H1 (cell line): ENCODE measurements around the gene SCARB1. TPM values are rescaled to one million over a fixed set of nuclear protein-coding genes. Genes with fewer than 3 reads are reported as not detected.

Experiments used
- CTCF ChIA-PET: fragments of 300-600 bp; sonication (Branson Sonifier 250); formaldehyde crosslinking; loops from one replicate; lab custom pipeline; 2021; ENCODE audit not compliant: partially characterized antibody; lab: Charles Lee
- POLR2A ChIA-PET: fragments of 300-600 bp; sonication (Branson Sonifier 250); formaldehyde crosslinking; loops from one replicate; lab custom pipeline; 2021; ENCODE audit warnings: inconsistent platforms; ENCODE audit not compliant: partially characterized antibody; lab: Charles Lee
- DNase-seq, 2 experiments: peaks; one replicate each; pipeline versions ENCODE4 v3.0.0 to v3.0.0-alpha.2; 2010 to 2022; ENCODE audit warnings: low spot score in 2 of 2, low read depth in 1 of 2, mixed read lengths in 1 of 2
- FAIRE-seq: peaks from 2 replicates; lab custom pipeline; 2011; peaks lifted over from hg19 to GRCh38; lab: Jason Lieb, UNC
- H2AFZ ChIP-seq: 2 replicates; pipeline ENCODE4 v1.8.1; 2012; ENCODE audit warnings: low read length, inconsistent platforms
- H2AK5ac ChIP-seq: 2 replicates; pipeline ENCODE4 v1.6.1; 2013; ENCODE audit warnings: low read depth, low read length
- H2BK120ac ChIP-seq: replicated peaks from 2 replicates; pipeline ENCODE3; 2013; ENCODE audit warnings: low read depth, low read length, inconsistent platforms
- H2BK12ac ChIP-seq: 2 replicates; pipeline ENCODE4 v1.6.1; 2013; ENCODE audit warnings: low read depth, low read length
- H2BK15ac ChIP-seq: 2 replicates; pipeline ENCODE4 v1.6.1; 2013; ENCODE audit warnings: low read length
- H2BK20ac ChIP-seq: 2 replicates; pipeline ENCODE4 v1.6.1; 2013; ENCODE audit warnings: low read length
- H2BK5ac ChIP-seq: 2 replicates; pipeline ENCODE4 v1.6.1; 2013; ENCODE audit warnings: low read depth, low read length
- H3K14ac ChIP-seq: 2 replicates; pipeline ENCODE4 v1.6.1; 2013; ENCODE audit warnings: inconsistent platforms; ENCODE audit not compliant: insufficient read length
- H3K18ac ChIP-seq: 2 replicates; pipeline ENCODE4 v1.6.1; 2013; ENCODE audit warnings: low read length; ENCODE audit errors: extremely low read depth
- H3K23ac ChIP-seq: 2 replicates; pipeline ENCODE4 v1.6.1; 2013; ENCODE audit warnings: inconsistent platforms; ENCODE audit not compliant: insufficient read length
- H3K23me2 ChIP-seq: 2 replicates; pipeline ENCODE4 v1.6.1; 2013; ENCODE audit warnings: low read depth, low read length
- H3K27ac ChIP-seq: 2 replicates; pipeline ENCODE4 v1.6.1; 2011; ENCODE audit warnings: low read depth, low read length, inconsistent platforms
- H3K27me3 ChIP-seq, 4 experiments: replicated peaks in 1 of 4; 1 replicate in 1 of 4; 2 replicates in 3 of 4; pipeline versions ENCODE4 v1.6.1 to v1.8.1; 2011 to 2013; ENCODE audit warnings: low read length in 3 of 4, mild to moderate bottlenecking in 3 of 4, inconsistent platforms in 2 of 4, mixed read lengths in 2 of 4, moderate library complexity in 1 of 4; ENCODE audit not compliant: control insufficient read depth in 3 of 4, insufficient read depth in 3 of 4; ENCODE audit errors: extremely low read depth in 1 of 4
- H3K36me3 ChIP-seq, 4 experiments: 2 replicates each; pipeline versions ENCODE4 v1.6.1 to v1.8.1; 2011 to 2013; ENCODE audit warnings: mild to moderate bottlenecking in 4 of 4, low read length in 3 of 4, moderate library complexity in 2 of 4, control low read depth in 1 of 4, inconsistent platforms in 1 of 4; ENCODE audit not compliant: insufficient read depth in 4 of 4, control insufficient read depth in 2 of 4
- H3K4ac ChIP-seq: replicated peaks from 2 replicates; pipeline ENCODE3; 2013; ENCODE audit warnings: low read length, low read depth, mixed read lengths, inconsistent platforms; ENCODE audit not compliant: insufficient read length
- H3K4me1 ChIP-seq, 4 experiments: replicated peaks in 1 of 4; 1 replicate in 1 of 4; 2 replicates in 3 of 4; pipeline versions ENCODE4 v1.6.1 to v1.8.1; 2011 to 2013; ENCODE audit warnings: low read length in 3 of 4, inconsistent platforms in 2 of 4, mixed read lengths in 1 of 4; ENCODE audit not compliant: insufficient read depth in 4 of 4, control insufficient read depth in 3 of 4
- H3K4me2 ChIP-seq, 2 experiments: 2 replicates each; pipeline versions ENCODE4 v1.6.1 to v1.8.1; 2011 to 2013; ENCODE audit warnings: low read depth in 2 of 2, low read length in 2 of 2, control low read depth in 1 of 2, inconsistent platforms in 1 of 2, mild to moderate bottlenecking in 1 of 2; ENCODE audit not compliant: insufficient read depth in 1 of 2
- H3K4me3 ChIP-seq, 4 experiments: fragments of 200-600, 300-600 bp in 1 of 4; sonication (generic), shearing (Covaris generic), sonication (Bioruptor Twin) in 1 of 4; 2 replicates each; pipeline versions ENCODE4 v1.5.1 to v1.8.1; 2011 to 2016; ENCODE audit warnings: low read length in 4 of 4, low read depth in 3 of 4, control low read depth in 2 of 4, inconsistent platforms in 2 of 4, mild to moderate bottlenecking in 2 of 4, mixed read lengths in 1 of 4, moderate library complexity in 1 of 4; ENCODE audit not compliant: insufficient read depth in 2 of 4; ENCODE audit errors: extremely low read depth in 1 of 4
- H3K56ac ChIP-seq: replicated peaks from 2 replicates; pipeline ENCODE3; 2013; ENCODE audit warnings: low read depth, mild to moderate bottlenecking, mixed read lengths, low read length, inconsistent platforms; ENCODE audit not compliant: insufficient read length
- H3K79me1 ChIP-seq: 2 replicates; pipeline ENCODE4 v1.6.1; 2013; ENCODE audit warnings: low read depth, low read length, control low read depth
- H3K79me2 ChIP-seq, 2 experiments: 2 replicates each; pipeline versions ENCODE4 v1.6.1 to v1.8.1; 2012 to 2013; ENCODE audit warnings: low read length in 2 of 2, mild to moderate bottlenecking in 2 of 2, inconsistent platforms in 1 of 2; ENCODE audit not compliant: insufficient read depth in 2 of 2, control insufficient read depth in 1 of 2
- H3K9ac ChIP-seq, 4 experiments: replicated peaks in 1 of 4; 1 replicate in 1 of 4; 2 replicates in 3 of 4; pipeline versions ENCODE4 v1.6.1 to v1.8.1; 2011 to 2013; ENCODE audit warnings: low read depth in 3 of 4, low read length in 3 of 4, control low read depth in 2 of 4, mild to moderate bottlenecking in 2 of 4, moderate library complexity in 2 of 4, inconsistent platforms in 1 of 4; ENCODE audit errors: extremely low read depth in 1 of 4
- H3K9me3 ChIP-seq, 2 experiments: 2 replicates each; pipeline versions ENCODE4 v1.6.1 to v1.8.1; 2012 to 2013; ENCODE audit warnings: mild to moderate bottlenecking in 2 of 2, moderate library complexity in 2 of 2, control low read depth in 1 of 2, inconsistent platforms in 1 of 2, low read depth in 1 of 2, low read length in 1 of 2, mixed read lengths in 1 of 2; ENCODE audit not compliant: insufficient read depth in 2 of 2
- H4K20me1 ChIP-seq, 2 experiments: replicated peaks in 1 of 2; 2 replicates each; pipeline versions ENCODE3 to v1.8.1; 2011 to 2013; ENCODE audit warnings: inconsistent platforms in 2 of 2, low read length in 2 of 2, mild to moderate bottlenecking in 1 of 2; ENCODE audit not compliant: insufficient read depth in 2 of 2, control insufficient read depth in 1 of 2
- H4K5ac ChIP-seq: 2 replicates; pipeline ENCODE4 v1.6.1; 2013; ENCODE audit warnings: low read length, low read depth, mixed read lengths, inconsistent platforms; ENCODE audit not compliant: insufficient read length
- H4K8ac ChIP-seq: 2 replicates; pipeline ENCODE4 v1.8.0; 2013; ENCODE audit warnings: mild to moderate bottlenecking, moderate library complexity, low read length, inconsistent platforms; ENCODE audit not compliant: insufficient read depth; ENCODE audit errors: extremely low read depth
- H4K91ac ChIP-seq: replicated peaks from 2 replicates; pipeline ENCODE3; 2013; ENCODE audit warnings: low read length, mixed read lengths, inconsistent platforms; ENCODE audit not compliant: insufficient read length
- BCL11A ChIP-seq, 2 experiments: IDR thresholded peaks; one replicate each; pipeline ENCODE4 v1.6.1; 2011; ENCODE audit warnings: low read depth in 2 of 2, low read length in 2 of 2, mild to moderate bottlenecking in 2 of 2
- BRCA1 ChIP-seq: IDR thresholded peaks from 2 replicates; pipeline ENCODE4 v1.6.1; 2012; ENCODE audit warnings: low read depth, low read length, improper control_type of control experiment
- EGR1 ChIP-seq: IDR thresholded peaks from 2 replicates; pipeline ENCODE4 v1.6.1; 2011; ENCODE audit warnings: low read depth, low read length, borderline replicate concordance
- EP300 ChIP-seq, 2 experiments: IDR thresholded peaks; 1 replicate in 1 of 2; 2 replicates in 1 of 2; pipeline ENCODE4 v1.6.1; 2011 to 2012; ENCODE audit warnings: low read depth in 2 of 2, low read length in 2 of 2, mild to moderate bottlenecking in 2 of 2, borderline replicate concordance in 1 of 2, inconsistent platforms in 1 of 2, moderate library complexity in 1 of 2
- KDM1A ChIP-seq: fragments of 200-600, 300-600 bp; sonication (generic); IDR thresholded peaks from 2 replicates; pipeline ENCODE4 v1.7.1; 2016; ENCODE audit warnings: mild to moderate bottlenecking, low read length, borderline replicate concordance
- KDM4A ChIP-seq: IDR thresholded peaks from one replicate; pipeline ENCODE4 v1.7.1; 2012; ENCODE audit warnings: low read depth, mild to moderate bottlenecking, moderate library complexity, low read length, inconsistent platforms; ENCODE audit not compliant: severe bottlenecking
- KDM5A ChIP-seq: fragments of 200-600 bp; IDR thresholded peaks from 2 replicates; pipeline ENCODE4 v1.7.1; 2012; ENCODE audit warnings: mild to moderate bottlenecking, low read length, inconsistent platforms, mixed read lengths
- RAD21 ChIP-seq, 2 experiments: IDR thresholded peaks in 1 of 2; conservative IDR thresholded peaks in 1 of 2; 2 replicates each; pipeline ENCODE4 v1.6.1; 2011; ENCODE audit warnings: low read depth in 2 of 2, low read length in 2 of 2, improper control_type of control experiment in 1 of 2, inconsistent platforms in 1 of 2, mild to moderate bottlenecking in 1 of 2, moderate library complexity in 1 of 2
- RXRA ChIP-seq: IDR thresholded peaks from 2 replicates; pipeline ENCODE4 v1.6.1; 2011; ENCODE audit warnings: low read depth, mild to moderate bottlenecking, low read length, moderate library complexity; ENCODE audit not compliant: insufficient read depth
- SIN3A ChIP-seq, 2 experiments: IDR thresholded peaks in 1 of 2; conservative IDR thresholded peaks in 1 of 2; 2 replicates each; pipeline ENCODE4 v1.6.1; 2011 to 2012; ENCODE audit warnings: low read length in 2 of 2, improper control_type of control experiment in 1 of 2, low read depth in 1 of 2, mild to moderate bottlenecking in 1 of 2
- WGBS, 2 experiments: shearing (Covaris generic) in 1 of 2; methylation state at CpG; one replicate each; pipeline versions ENCODE4 v1.1.6 to v1.1.7; 2013 to 2015; ENCODE audit warnings: low lambda C conversion rate in 2 of 2, mixed read lengths in 2 of 2, inconsistent platforms in 1 of 2, low coverage in 1 of 2, missing lambda C conversion rate in 1 of 2; ENCODE audit not compliant: insufficient replicate concordance in 2 of 2, insufficient coverage in 1 of 2, insufficient read length in 1 of 2; ENCODE audit errors: extremely low coverage in 1 of 2, missing lambda C conversion rate in 1 of 2; 5-methylcytosine and 5-hydroxymethylcytosine counted together
- polyA plus RNA-seq, 7 experiments: library from polyadenylated mRNA; depleted of rRNA in 3 of 7; stranded (reverse) in 5 of 7; unstranded in 2 of 7; fragments of >200 nt in 5 of 7; fragments of 200-250 nt in 2 of 7; gene quantifications; 1 replicate in 5 of 7; 2 replicates in 1 of 7; 4 replicates in 1 of 7; pipeline versions ENCODE4 v1.2.1 to v1.2.3, GENCODE V29; 2011 to 2013; ENCODE audit warnings: missing spikeins in 2 of 7, mixed read lengths in 2 of 7
- total RNA-seq: library from RNA; stranded (reverse); fragmentation: NEBNext Ultra II Directional; extraction: Animal tissue kit (Norgen Biotek cat#: 25700); gene quantifications from 2 replicates; pipeline ENCODE4 v1.2.1, GENCODE V29; 2021
- TF ChIP-seq, protein P1 (sequence below): IDR thresholded peaks from 2 replicates; pipeline ENCODE4 v1.6.1; 2012; ENCODE audit warnings: inconsistent platforms
- TF ChIP-seq, protein P2 (sequence below): IDR thresholded peaks from 2 replicates; pipeline ENCODE4 v1.6.1; 2011; ENCODE audit warnings: low read depth, mild to moderate bottlenecking, low read length; ENCODE audit not compliant: insufficient read depth

Gene SCARB1
- total and polyA plus RNA-seq, 2 of the 8 experiments (the other 6 are each of a cell fraction or from before 2014, with no cell fraction given): 45.3 to 57.1 TPM

DNA sequence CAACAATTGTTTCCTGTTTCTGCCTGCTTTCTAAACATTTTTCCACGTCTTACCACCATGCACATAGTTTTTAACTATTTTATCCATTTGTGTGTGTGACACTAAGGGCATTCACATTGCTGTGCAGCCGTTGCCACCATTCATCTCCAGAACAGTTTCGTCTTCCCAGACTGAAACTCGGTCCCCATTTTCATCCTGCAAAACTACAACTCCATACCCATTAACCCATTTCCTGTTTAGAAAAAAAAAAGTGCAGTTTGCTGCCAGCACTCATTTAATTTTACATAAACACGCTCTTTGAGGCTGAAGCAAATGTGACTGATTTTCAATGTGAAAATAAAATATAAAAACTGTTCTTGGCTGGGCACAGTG lies 35.2 kb upstream of the SCARB1 start:
- Histone ChIP-seq H2BK12ac (no peak overlapping the region), H2BK20ac (no peak overlapping the region), H3K4me2 (no peak overlapping the region), H4K91ac (no peak overlapping the region), H3K23ac (no peak overlapping the region), H3K14ac (no peak overlapping the region), H3K4me3 (no peak overlapping the region), H3K27ac (no peak overlapping the region), H3K9ac (no peak overlapping the region), H2BK15ac (no peak overlapping the region), H2BK120ac (no peak overlapping the region), H4K20me1 (peaks cover 0 to 2% of the 10 kb centered on the region in 2 experiments), H2AFZ (no peak overlapping the region), H3K4ac (no peak overlapping the region), H4K5ac (no peak overlapping the region), H2AK5ac (no peak overlapping the region), H3K56ac (no peak overlapping the region), H2BK5ac (no peak overlapping the region), H3K27me3 (no peaks in the 10 kb centered on the region), H4K8ac (no peak overlapping the region), H3K9me3 (no peaks in the 10 kb centered on the region), H3K18ac (no peak overlapping the region), H3K36me3 (no peaks in the 10 kb centered on the region), H3K4me1 (no peaks in the 10 kb centered on the region; a peak in 1 of 7 replicates), H3K79me1 (no peaks in the 10 kb centered on the region; the same call in 1 of the 2 replicates), H3K23me2 (no peaks in the 10 kb centered on the region), H3K79me2 (no peaks in the 10 kb centered on the region)
- ChIA-PET POLR2A (interaction anchor here (1.9 to 5.1 kb wide), 2 partner anchors 12 to 16 kb away, joined by 12 to 34 read pairs; partner anchors contain the start of gene UBC), CTCF (interaction anchor here (0.8 to 2.8 kb wide), 9 partner anchors 9 to 533 kb away, joined by 3 to 10 read pairs (median 5); no protein-coding TSS in a partner anchor)
- no peak for FAIRE-seq
- WGBS, 2 experiments: 84% methylated on average over 5 of the region's 5 CpGs; no CpG with 5 or more reads in 1 of the 2 experiments
- DNase-seq: no peak
- TF ChIP-seq KDM4A: no peak
- no peak for TF ChIP-seq EGR1
- no peak for TF ChIP-seq KDM1A
- TF ChIP-seq RAD21 (IDR thresholded peaks at IDR 0.05 in 1 of 2, conservative IDR thresholded peaks at IDR 0.05 in 1 of 2; ENCODE audit: low read depth in 2 of 2, low read length in 2 of 2): no peak
- no peak for TF ChIP-seq RXRA
- no peak for TF ChIP-seq BCL11A (IDR thresholded peaks at IDR 0.05; ENCODE audit: low read depth in 2 of 2, low read length in 2 of 2)
- TF ChIP-seq EP300 (IDR thresholded peaks at IDR 0.05; ENCODE audit: borderline replicate concordance in 1 of 2, low read depth in 2 of 2, low read length in 2 of 2): no peak
- TF ChIP-seq, protein P1, sequence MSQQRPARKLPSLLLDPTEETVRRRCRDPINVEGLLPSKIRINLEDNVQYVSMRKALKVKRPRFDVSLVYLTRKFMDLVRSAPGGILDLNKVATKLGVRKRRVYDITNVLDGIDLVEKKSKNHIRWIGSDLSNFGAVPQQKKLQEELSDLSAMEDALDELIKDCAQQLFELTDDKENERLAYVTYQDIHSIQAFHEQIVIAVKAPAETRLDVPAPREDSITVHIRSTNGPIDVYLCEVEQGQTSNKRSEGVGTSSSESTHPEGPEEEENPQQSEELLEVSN: no peak
- TF ChIP-seq SIN3A (conservative IDR thresholded peaks at IDR 0.05 in 1 of 2, IDR thresholded peaks at IDR 0.05 in 1 of 2; ENCODE audit: low read depth in 1 of 2, low read length in 2 of 2): no peak
- TF ChIP-seq KDM5A: no peak
- TF ChIP-seq, protein P2, sequence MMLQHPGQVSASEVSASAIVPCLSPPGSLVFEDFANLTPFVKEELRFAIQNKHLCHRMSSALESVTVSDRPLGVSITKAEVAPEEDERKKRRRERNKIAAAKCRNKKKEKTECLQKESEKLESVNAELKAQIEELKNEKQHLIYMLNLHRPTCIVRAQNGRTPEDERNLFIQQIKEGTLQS: no peak
- TF ChIP-seq BRCA1: no peak
